Stimulated activated CD8-positive, alpha-beta memory T cell treated with anti-CD3 and anti-CD28 coated beads, Interleukin-15, amount 100 ng/mL, for 48 hours (primary cell): ENCODE measurements around the gene MADD.

ENCODE experiments used
- DNase-seq, 2 donors: peaks; one replicate each; pipeline ENCODE4 v3.0.0-alpha.2; 2020; ENCODE audit warnings: low read depth in 2 of 2

MADD gene

DNA sequence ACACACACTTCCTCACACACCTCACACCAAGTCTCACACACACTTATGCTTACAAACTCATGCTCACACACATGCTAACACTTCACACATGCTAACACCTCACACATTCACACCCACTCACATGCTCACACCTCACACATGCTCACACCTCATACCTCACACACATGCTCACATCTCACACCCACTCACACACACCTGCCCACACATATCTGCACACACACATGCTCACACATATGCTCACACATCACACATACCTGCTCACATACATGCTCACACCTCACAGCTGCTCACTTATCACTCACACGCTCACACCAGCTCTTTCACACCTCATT, 87.0 kb downstream of the MADD start:
- no peak for DNase-seq

- no peak for DNase-seq
Observed at GRCh38 chr11:47357985-47358730, 88.2 kb downstream of the MADD start.

- no peak for DNase-seq
Observed at GRCh38 chr11:47358731-47359051, 88.8 kb downstream of the MADD start.

DNA sequence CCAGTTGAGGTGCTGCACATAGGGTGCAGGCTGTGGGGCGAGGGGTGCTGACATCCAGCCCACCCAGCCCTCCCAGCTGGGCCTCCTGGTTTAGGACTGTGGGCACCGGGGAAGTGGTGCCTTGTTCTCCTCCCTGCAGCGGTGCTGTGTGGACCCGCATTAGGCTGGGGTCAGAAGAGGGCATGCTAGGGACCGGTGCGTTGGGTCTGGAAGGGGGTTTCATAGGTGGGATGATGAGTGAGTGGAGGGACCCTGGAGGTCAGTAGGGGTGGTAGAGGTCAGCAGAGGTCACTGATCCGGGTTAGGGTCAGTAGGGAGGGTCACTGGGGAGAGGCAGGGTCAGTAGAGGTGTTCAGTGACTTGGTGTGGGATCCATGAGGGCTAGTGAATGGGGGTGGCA, 89.2 kb downstream of the MADD start:
- no peak for DNase-seq

GRCh38 chr11:47359586-47359985, 89.7 kb downstream of the MADD start:
- no peak for DNase-seq

DNA sequence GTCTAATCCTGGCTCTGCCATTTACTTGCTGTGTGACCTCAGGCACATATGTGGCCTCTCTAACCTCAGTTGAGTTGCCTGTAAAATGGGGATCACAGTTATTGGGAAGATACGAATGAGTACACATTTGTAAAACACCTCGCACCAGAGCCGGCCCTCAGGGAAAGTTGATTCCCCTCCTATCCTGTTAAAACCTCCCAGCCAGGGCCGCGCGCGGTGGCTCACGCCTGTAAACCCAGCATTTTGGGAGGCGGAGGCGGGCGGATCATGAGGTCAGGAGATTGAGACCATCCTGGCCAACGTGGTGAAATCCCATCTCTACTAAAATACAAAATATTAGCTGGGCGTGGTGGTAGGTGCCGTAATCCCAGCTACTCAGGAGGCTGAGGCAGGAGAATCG, 90.4 kb downstream of the MADD start:
- no peak for DNase-seq

DNA sequence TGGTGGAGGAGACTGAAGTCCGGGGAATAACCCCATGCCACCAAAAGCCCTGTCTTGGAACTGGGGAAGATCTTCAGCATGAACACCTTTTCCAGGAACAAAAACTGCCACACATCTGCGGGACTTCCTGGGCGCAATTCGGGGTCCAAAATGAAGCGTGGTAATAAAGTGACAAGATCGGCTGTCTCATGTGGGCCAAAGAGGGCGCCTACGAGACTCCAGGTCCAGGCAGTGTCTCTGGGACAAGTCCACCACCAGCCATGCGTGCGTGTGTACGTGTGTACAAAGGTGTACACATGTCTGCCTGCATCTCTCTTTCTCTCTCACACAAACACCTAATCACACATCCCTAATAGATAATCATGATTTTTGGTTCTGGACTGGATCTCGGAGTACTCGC, 91.5 kb downstream of the MADD start:
- DNase-seq: no peak

DNA sequence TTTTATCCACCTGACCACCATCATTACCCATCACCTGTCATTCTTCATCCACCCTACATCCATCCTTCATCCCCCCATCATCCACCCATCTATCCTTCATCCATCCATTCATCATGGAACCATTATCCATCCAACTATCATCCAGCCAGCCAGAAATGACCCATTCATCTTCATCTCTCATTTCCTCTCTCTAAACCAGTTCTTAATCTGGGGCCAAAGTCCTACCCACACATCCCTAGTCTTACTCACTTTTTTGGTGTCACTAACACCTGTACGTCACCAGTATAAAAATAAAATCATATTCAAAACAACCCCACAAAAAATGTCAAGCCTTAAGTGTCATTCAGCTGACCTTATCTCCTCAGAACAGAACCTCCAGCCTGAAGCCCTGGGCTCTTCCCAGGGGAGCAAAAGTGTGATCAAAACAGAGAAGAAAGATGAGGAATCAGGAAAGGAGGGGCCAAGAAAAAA, 96.1 kb downstream of the MADD start:
- DNase-seq: no peak

- DNase-seq: no peak
Observed at GRCh38 chr11:47369676-47370075, 99.7 kb downstream of the MADD start.

DNA sequence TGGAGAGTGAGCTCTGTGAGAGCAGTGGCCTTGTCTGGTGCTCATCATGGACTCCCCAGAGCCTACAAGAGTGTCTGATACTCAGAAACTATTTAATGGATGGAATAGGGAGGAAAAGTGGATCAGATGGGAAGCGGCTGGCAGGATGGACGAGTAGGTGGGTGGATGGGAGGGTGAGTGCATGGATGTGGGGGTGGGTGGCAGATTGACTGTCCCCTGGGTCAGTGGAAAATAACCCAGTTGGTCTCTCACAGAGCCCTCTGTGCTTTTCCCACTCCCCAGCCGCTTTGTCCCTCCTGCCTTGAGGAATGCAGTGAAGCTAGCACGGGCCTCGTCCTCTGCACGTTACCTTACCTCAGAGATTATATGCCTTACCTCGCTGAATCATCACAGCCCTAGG, 102.5 kb downstream of the MADD start:
- no peak for DNase-seq

- peak; percentile 72 to 73 for DNase-seq
Observed at GRCh38 chr11:47373876-47374719, 104.2 kb downstream of the MADD start.

DNA sequence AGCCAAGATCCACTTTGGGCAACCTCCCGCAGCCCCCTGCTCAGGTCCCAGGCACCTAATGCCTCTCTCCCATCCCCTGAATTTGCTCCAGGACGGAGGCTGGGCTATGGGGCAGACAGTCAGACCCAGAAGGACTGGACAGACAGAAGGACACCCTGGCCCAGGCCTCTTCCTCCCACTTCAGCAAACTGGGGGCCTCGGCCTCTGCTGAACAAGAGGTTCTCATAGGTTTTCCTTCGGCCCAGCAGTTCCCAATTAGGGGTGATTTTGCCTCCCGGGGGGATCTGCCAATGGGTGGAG, 104.7 kb downstream of the MADD start:
- DNase-seq: no peak

GRCh38 chr11:47375020-47375419, 105.1 kb downstream of the MADD start:
- DNase-seq: no peak

DNA sequence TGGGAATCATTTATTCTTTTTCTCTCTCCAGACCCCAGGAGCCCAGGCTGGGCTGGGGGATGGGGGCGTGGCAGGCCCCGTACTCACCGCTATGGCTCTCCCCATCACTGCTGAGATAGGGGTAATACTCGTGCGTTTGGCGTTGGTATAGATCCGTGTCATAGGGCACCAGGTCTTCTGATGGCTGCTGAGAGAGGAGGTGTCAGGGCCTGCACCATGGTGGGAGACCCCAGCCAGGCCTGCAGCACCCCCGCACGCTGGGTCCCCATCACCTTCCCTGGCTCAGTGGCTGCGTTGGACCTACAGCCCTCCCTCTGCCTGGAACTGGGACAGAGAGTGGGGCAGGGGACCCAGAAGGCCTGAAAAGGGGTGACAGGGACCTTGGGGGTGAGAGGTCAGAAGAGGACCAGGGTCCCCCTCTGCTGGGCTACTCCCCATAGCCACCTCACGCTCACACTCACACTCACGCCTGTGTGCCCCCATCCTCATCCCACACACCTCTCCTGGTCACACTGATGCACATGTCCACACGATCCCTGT, 105.7 kb downstream of the MADD start:
- DNase-seq: no peak

- no peak for DNase-seq
Observed at GRCh38 chr11:47376107-47376524, 106.2 kb downstream of the MADD start.

DNA sequence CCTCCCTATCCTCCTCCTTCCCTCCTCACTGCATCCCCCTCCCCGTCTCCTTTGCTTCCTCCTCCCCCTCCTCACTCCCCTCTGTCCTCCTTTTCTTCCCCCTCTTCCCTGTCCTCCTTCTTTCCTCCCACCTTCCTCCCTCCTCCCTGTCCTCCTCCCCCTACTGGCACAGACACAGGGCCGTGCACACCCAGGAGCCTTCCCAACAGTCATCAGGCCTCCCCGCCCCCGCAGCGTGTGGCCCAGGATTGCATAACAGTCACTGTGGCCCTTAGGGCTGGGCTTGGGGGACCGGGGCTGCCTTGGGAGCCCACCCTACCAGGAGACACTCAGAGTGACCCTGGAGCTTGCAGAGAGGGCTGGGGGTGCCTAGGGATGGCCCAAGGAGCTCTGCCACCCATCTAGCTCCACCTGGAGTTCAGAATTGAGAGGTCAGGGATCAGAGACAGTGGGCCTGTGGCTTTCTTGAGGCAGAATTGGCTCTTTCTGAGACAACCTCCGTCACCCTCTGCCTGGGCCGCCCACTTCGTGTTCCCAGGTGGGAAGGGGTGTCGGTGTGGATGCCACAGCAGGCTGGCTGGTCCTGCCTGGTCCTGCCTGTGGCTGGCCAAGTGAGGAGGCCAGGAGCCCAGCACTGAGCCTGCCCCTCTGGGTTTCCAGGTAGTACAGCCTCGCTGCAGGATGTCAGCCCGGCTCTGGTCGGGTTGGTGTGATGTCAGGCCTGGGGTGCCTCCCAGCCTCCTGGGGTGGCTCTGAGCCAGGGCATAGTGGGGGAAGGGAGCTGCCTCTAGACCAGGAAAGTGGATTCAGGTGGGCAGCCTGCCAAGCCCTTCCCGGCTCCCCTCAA, 106.8 kb downstream of the MADD start:
- no peak for DNase-seq

- DNase-seq: no peak
Observed at GRCh38 chr11:47377571-47378009, 107.7 kb downstream of the MADD start.

- no peak for DNase-seq
Observed at GRCh38 chr11:47378010-47378835, 108.3 kb downstream of the MADD start, which contains the start of gene SPI1. SPI1 (minus strand) TSS chr11:47378547; CDS start chr11:47378353, 194 bp downstream.

DNA sequence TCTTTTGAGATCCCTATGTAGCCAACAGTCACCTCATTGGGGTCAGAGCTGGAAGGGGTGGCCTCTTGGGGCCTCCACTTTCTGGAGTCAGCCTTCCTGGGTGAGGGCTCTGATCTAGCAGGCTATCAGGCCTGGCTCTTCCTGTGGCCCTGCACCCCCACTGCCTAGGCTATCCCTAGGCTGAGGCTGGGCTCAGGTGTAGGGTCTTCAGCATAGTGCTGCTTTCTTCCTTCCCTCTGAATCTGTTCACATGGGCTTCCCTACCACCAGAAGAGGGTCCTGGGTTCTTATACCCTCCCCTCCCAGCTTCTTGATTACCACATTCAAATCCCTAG, 108.9 kb downstream of the MADD start:
- DNase-seq: no peak

DNA sequence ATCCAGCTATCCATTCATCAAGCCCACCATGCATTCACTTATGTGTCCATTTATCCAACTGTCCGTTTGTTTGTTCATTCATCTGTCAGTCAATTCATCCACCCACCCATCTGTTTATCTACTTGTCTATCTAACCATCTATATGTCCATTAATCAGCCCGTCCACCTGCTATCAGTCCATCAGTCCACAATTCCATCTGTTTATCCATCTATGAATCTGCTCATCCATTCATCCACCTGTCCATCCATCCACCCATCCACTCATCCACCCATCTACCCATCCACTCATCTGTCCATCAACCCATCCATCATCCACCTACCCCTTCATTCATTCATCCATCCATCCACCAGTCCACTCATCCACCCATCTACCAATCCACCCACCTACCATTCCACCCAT, 109.4 kb downstream of the MADD start:
- DNase-seq: no peak
